Uterus (tissue), 4 donors: ENCODE measurements around the gene PTPRN2. TPM values are rescaled to one million over a fixed set of nuclear protein-coding genes. Genes with fewer than 3 reads are reported as not detected.
"Not testable (repeated sequence)": the region's sequence is repeated elsewhere in the genome, so short reads cannot be mapped to it uniquely, and the experiment has no call there.

Experiments used
- DNase-seq, 2 donors: peaks; one replicate each; pipeline ENCODE4 v3.0.0-alpha.2; 2019 to 2020
- H3K27ac ChIP-seq, 2 donors: fragments of 200-600 bp; sonication (generic); 1 replicate in 1 of 2; 2 replicates in 1 of 2; pipeline ENCODE4 v1.5.1; 2016 to 2018
- H3K27me3 ChIP-seq, 2 donors: fragments of 200-600 bp; sonication (generic); one replicate each; pipeline ENCODE4 v1.5.1; 2018 to 2019; ENCODE audit warnings: control low read depth in 1 of 2
- H3K36me3 ChIP-seq, 2 donors: fragments of 200-600 bp; sonication (generic); one replicate each; pipeline ENCODE4 v1.5.1; 2019; ENCODE audit warnings: control low read depth in 1 of 2
- H3K4me1 ChIP-seq, 2 donors: fragments of 200-600 bp; sonication (generic); one replicate each; pipeline ENCODE4 v1.5.1; 2018 to 2019; ENCODE audit warnings: control low read depth in 1 of 2
- H3K4me3 ChIP-seq, 2 donors: fragments of 200-600 bp; sonication (generic); 1 replicate in 1 of 2; 2 replicates in 1 of 2; pipeline ENCODE4 v1.5.1; 2018 to 2019; ENCODE audit warnings: mild to moderate bottlenecking in 1 of 2
- H3K9me3 ChIP-seq, 2 donors: fragments of 200-600 bp; sonication (generic); one replicate each; pipeline ENCODE4 v1.5.1; 2019; ENCODE audit warnings: control low read depth in 1 of 2
- POLR2A ChIP-seq, 2 donors: fragments of 450-650 bp; IDR thresholded peaks; one replicate each; pipeline ENCODE4 v1.6.1; 2016; ENCODE audit warnings: antibody characterized with exemption in 2 of 2, mild to moderate bottlenecking in 1 of 2, moderate library complexity in 1 of 2
- intact Hi-C: fragments of 100-400 bp; cut with DNase I; formaldehyde crosslinking; loops from one replicate; pipeline ENCODE4 v1.15.1; 2023; ENCODE audit warnings: low total_unique reads
- total RNA-seq, 4 donors: library from RNA; depleted of rRNA in 3 of 4; stranded (reverse); fragments of >200 nt in 3 of 4; gene quantifications; one replicate each; pipeline versions ENCODE4 v1.1.0 to v1.2.4, GENCODE V29; 2014 to 2023
- TF ChIP-seq, protein P1 (sequence below), 4 experiments: fragments of 200-600 bp in 2 of 4; fragments of 450-650 bp in 2 of 4; sonication (generic) in 2 of 4; IDR thresholded peaks; one replicate each; pipeline ENCODE4 v1.5.1; 2016 to 2019; ENCODE audit warnings: antibody characterized with exemption in 4 of 4, mild to moderate bottlenecking in 2 of 4, moderate library complexity in 1 of 4
- donor health status: DM: yes; HTN: yes; CAD: no.

The PTPRN2 gene
- total RNA-seq, 4 donors from 2014 or later, result 1.2 to 5.2 (median 2.3) TPM

DNA sequence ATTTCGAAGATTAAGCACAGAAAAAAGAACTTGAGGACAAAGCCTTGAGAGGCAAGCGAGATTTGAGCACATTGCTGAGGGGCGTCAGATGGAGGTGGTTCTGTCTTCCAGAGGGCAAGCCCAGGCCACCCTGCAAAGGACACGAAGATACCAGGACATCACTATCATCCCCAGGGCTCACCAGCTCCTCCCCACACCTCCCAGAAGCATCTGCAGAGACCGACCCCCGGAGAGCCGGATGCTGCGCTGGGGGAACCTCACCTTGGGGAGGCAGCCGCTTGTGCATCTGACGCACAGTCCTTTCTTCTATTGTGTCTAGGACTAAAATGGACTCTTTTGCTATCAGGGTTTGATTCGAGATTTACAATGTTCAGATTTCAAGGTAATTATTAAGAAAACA, 991.2 kb downstream of the PTPRN2 start:
- Histone ChIP-seq H3K36me3 (no peaks in the 10 kb centered on the region), H3K4me3 (no peak overlapping the region), H3K27ac (no peak overlapping the region), H3K27me3 (no peaks in the 10 kb centered on the region), H3K4me1 (no peaks in the 10 kb centered on the region), H3K9me3 (no peaks in the 10 kb centered on the region)
- no peak for TF ChIP-seq POLR2A (IDR thresholded peaks at IDR 0.05)
- TF ChIP-seq, protein P1, sequence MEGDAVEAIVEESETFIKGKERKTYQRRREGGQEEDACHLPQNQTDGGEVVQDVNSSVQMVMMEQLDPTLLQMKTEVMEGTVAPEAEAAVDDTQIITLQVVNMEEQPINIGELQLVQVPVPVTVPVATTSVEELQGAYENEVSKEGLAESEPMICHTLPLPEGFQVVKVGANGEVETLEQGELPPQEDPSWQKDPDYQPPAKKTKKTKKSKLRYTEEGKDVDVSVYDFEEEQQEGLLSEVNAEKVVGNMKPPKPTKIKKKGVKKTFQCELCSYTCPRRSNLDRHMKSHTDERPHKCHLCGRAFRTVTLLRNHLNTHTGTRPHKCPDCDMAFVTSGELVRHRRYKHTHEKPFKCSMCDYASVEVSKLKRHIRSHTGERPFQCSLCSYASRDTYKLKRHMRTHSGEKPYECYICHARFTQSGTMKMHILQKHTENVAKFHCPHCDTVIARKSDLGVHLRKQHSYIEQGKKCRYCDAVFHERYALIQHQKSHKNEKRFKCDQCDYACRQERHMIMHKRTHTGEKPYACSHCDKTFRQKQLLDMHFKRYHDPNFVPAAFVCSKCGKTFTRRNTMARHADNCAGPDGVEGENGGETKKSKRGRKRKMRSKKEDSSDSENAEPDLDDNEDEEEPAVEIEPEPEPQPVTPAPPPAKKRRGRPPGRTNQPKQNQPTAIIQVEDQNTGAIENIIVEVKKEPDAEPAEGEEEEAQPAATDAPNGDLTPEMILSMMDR (IDR thresholded peaks at IDR 0.05), result no peak
- DNase-seq, result no peak
- intact Hi-C loops, result no loop called here

DNA sequence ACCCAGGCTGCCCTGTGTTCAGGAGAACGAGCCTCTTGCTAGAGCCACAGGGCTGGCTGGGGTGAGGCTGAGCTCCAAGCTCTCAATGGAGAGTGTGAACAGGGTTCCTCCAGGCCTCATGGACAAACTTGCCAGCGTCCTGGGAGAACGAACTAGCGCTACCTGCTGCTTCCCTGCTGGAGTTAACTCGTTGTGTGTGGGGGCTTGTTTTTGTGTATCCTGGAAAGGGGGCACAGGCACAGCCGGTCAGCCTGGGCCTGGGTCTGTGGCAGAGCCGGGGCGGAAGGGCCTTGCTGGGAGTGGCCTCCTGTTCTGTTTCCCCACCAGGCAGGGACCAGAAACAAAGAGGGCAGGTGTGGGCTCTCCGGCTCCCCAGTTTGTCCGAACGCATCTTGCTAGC, 991.6 kb downstream of the PTPRN2 start:
- DNase-seq, result no peak
- no peaks in the 10 kb centered on the region for H3K27me3 ChIP-seq
- H3K4me3 ChIP-seq, result no peak overlapping the region
- H3K36me3 ChIP-seq, result no peaks in the 10 kb centered on the region
- intact Hi-C loops, result no loop called here
- H3K9me3 ChIP-seq, result no peaks in the 10 kb centered on the region
- H3K27ac ChIP-seq, result no peak overlapping the region
- H3K4me1 ChIP-seq, result no peaks in the 10 kb centered on the region
- TF ChIP-seq, protein P1 (IDR thresholded peaks at IDR 0.05), result no peak
- TF ChIP-seq POLR2A (IDR thresholded peaks at IDR 0.05), result no peak

DNA sequence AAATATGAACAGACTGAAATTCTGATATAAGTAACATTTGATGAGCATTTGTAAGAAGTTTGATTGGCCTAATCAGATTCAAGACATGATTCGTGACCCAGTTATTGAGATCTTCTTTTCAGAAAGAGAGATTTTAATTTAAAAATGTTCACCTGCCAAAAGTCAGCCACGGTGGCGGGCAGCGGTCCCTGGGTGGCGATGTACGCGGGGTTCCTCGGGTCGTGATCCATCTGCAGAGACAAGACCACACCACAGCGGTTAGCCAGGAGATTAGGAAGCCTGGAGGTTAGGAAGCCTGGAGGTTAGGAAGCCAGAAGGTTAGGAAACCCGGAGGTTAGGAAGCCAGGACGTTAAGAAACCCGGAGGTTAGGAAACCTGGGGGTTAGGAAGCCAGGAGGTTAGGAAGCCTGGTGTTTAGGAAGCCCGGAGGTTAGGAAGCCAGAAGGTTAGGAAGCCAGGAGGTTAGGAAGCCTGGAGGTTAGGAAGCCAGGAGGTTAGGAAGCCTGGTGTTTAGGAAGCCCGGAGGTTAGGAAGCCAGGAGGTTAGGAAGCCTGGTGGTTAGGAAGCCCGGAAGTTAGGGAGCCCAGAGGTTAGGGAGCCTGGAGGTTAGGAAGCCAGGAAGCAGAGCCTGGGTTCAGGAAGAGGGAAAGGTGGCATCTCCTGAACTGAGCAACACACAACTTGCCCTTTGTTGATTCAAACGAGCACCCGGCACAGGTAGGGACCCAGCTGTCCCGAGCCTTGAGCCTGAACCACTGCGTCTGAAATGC, 992.4 kb downstream of the PTPRN2 start:
- TF ChIP-seq POLR2A (IDR thresholded peaks at IDR 0.05), result no peak
- TF ChIP-seq, protein P1 (IDR thresholded peaks at IDR 0.05), result no peak
- Histone ChIP-seq H3K9me3 (no peaks in the 10 kb centered on the region), H3K4me1 (no peaks in the 10 kb centered on the region), H3K36me3 (no peaks in the 10 kb centered on the region), H3K27me3 (no peaks in the 10 kb centered on the region), H3K27ac (no peak overlapping the region), H3K4me3 (no peak overlapping the region)
- intact Hi-C loops, result no loop called here
- DNase-seq, result no peak

DNA sequence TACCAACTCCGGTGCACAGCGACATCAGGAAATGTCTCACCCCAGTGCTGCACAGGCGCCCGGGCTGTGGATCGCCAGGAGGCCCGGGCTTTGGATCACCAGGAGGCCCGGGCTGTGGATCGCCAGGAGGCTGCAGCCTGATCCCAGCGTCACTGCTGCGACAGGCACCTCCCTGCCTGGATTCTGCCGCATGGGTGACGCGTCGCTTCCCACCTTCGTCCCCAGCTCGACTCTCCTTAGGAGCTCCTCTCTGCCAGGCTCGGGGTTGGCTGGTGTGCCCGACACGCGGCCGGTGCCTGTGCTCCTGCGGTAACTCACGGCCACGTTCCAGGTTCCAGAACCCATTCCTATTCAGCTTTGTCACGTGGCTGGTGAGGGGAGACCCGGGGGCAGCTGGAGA, 993.3 kb downstream of the PTPRN2 start:
- H3K9me3 ChIP-seq, result no peaks in the 10 kb centered on the region
- TF ChIP-seq, protein P1 (IDR thresholded peaks at IDR 0.05), result no peak
- no peak for TF ChIP-seq POLR2A (IDR thresholded peaks at IDR 0.05)
- intact Hi-C loops, result no loop called here
- H3K27me3 ChIP-seq, result no peaks in the 10 kb centered on the region
- no peaks in the 10 kb centered on the region for H3K36me3 ChIP-seq
- H3K4me3 ChIP-seq, result no peak overlapping the region
- no peak for DNase-seq
- H3K27ac ChIP-seq, result no peak overlapping the region
- H3K4me1 ChIP-seq, result no peaks in the 10 kb centered on the region

DNA sequence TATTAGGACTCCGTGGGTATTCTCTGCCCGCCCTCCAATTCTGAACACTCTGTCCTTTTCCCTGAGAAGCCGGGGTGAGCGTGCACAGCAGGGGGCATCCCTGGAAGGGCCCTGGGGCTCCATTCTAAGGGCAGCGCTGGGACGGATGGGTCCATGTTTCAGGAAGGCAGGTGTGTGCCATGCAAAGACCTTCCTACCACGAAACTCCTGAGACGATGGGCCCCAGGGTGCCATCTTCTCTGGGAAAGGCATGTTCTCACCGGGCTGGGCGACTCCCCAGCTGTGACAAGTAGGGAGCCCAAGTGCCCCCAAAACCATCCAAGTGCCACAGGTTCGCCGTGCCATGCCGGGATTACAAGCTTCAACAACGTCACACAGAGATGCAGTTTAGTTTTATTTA, 994.1 kb downstream of the PTPRN2 start:
- no peaks in the 10 kb centered on the region for H3K9me3 ChIP-seq
- DNase-seq, result no peak
- intact Hi-C loops, result no loop called here

DNA sequence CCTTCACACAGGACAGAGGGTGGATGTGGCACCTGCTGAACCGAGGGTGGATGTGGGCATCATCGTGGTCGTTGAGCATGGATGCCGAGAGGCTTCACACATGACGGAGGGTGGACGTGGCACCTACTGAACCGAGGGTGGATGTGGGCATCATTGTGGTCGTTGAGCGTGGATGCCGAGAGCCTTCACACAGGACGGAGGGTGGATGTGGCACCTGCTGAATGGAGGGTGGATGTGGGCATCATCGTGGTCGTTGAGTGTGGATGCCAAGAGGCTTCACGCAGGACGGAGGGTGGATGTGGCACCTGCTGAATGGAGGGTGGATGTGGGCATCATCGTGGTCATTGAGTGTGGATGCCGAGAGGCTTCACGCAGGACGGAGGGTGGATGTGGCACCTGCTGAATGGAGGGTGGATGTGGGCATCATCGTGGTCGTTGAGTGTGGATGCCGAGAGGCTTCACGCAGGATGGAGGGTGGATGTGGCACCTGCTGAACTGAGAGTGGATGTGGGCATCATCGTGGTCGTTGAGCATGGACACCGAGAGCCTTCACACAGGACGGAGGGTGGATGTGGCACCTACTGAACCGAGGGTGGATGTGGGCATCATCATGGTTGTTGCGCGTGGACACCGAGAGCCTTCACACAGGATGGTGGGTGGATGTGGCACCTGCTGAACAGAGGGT, 994.8 kb downstream of the PTPRN2 start:
- H3K4me3 ChIP-seq, H3K9me3 ChIP-seq, intact Hi-C loops, H3K36me3 ChIP-seq, H3K4me1 ChIP-seq, H3K27me3 ChIP-seq, H3K27ac ChIP-seq, DNase-seq: not testable (repeated sequence)

More for the DNA sequence above, 994.1 kb downstream of the PTPRN2 start:
- Histone ChIP-seq H3K36me3 (no peaks in the 10 kb centered on the region), H3K27me3 (no peaks in the 10 kb centered on the region), H3K4me1 (no peaks in the 10 kb centered on the region), H3K4me3 (no peak overlapping the region), H3K27ac (no peak overlapping the region)
- no peak for TF ChIP-seq POLR2A (IDR thresholded peaks at IDR 0.05)
- TF ChIP-seq, protein P1 (IDR thresholded peaks at IDR 0.05), result no peak
